HG02943 (cell line): Measurements from ENCODE around the gene ELMO1.

ENCODE experiments used
- ATAC-seq: cut with Tn5 transposase; IDR thresholded peaks from one replicate; pipeline ENCODE4 v1.9.1; 2021; ENCODE audit warnings: mild to moderate bottlenecking, low read depth, moderate library complexity; ENCODE audit not compliant: unreplicated experiment

The ELMO1 gene

GRCh38 chr7:36916116-36916515, 532.5 kb downstream of the ELMO1 start:
- ATAC-seq: no peak

- ATAC-seq: no peak
Measured at GRCh38 chr7:36911788-36912187, 536.9 kb downstream of the ELMO1 start.

- no peak for ATAC-seq
Measured at GRCh38 chr7:36910859-36911258, 537.8 kb downstream of the ELMO1 start.

- no peak for ATAC-seq
Measured at GRCh38 chr7:36910401-36910800, 538.3 kb downstream of the ELMO1 start.

GRCh38 chr7:36906956-36907635, 541.6 kb downstream of the ELMO1 start:
- no peak for ATAC-seq

DNA sequence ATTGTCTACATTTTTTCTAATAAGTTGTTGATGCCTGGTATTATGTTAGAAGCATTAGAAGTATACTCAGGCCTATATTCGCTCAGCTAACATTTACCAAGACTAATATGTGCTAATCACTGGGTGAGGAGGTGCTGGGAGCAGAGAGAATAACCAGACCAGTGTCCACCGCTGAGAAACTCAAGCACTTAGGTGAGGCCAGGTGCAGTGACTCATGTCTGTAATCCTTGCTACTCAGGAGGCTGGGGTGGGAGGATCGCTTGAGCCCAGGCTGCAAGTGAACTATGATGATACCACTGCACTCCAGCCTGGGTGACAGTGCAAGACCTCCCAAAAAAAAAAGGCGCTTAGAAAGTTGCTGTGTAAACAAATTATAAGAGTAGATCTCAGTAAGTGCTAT, 542.2 kb downstream of the ELMO1 start:
- no peak for ATAC-seq

DNA sequence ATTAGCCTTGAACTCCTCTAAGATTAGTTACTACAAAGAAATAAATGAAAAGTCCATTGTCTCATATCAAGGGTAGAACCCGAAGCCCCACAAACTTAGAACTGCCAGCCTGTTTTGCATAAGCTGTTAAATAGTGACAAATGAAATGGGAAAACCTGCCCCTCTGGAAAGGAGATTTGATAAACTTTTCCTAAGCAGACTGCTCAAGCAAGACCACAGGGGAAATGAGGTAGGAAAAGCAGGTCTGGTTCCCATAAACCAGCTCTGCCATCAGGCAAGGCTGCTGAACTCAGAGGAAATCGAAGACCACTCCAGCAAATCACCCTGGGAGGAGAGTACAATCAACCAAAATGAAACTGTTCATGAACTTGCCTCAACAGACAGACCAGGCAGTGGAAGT, 542.8 kb downstream of the ELMO1 start:
- ATAC-seq: no peak

GRCh38 chr7:36904802-36905201, 543.9 kb downstream of the ELMO1 start:
- no peak for ATAC-seq

- no peak for ATAC-seq
Measured at GRCh38 chr7:36904101-36904500, 544.6 kb downstream of the ELMO1 start.

- no peak for ATAC-seq
Measured at GRCh38 chr7:36900988-36901710, 547.5 kb downstream of the ELMO1 start.

DNA sequence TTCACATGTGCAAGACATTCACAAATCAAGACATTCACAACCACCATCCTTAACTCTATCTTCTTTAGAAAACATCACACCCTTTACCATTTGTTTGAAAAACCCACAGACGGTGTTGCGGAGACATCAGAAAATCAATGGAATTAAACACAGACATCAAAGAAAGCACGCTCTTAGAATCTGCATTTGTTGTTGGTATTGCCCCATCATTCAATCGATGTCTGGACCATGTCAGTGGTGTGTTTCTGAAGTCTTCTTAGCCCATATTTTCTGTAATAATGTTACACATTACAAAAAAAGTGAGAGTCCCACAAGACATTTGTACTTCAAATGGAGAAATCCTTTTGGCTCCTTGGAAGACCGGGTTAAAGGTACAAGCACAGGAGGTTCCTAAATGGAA, 550.5 kb downstream of the ELMO1 start:
- ATAC-seq: no peak

GRCh38 chr7:36896956-36897590, 551.6 kb downstream of the ELMO1 start:
- no peak for ATAC-seq

DNA sequence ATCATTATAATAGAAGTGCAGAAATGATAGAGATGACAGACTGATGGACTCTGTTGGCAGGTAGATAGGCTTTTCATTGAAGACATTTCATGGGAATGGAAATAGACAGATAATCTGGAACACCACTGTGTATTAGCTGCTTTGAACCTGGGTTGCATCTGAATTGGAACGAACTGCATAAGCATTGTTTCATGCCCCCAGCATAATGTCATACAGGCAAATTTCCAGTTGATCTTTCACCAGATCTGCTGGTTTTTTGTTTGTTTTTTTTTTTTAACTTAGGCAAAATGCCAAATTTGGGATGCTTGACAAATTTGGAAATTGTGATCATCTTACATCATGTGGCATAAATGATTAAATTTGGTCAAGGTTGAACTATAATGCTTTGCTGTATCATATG, 552.2 kb downstream of the ELMO1 start:
- no peak for ATAC-seq

DNA sequence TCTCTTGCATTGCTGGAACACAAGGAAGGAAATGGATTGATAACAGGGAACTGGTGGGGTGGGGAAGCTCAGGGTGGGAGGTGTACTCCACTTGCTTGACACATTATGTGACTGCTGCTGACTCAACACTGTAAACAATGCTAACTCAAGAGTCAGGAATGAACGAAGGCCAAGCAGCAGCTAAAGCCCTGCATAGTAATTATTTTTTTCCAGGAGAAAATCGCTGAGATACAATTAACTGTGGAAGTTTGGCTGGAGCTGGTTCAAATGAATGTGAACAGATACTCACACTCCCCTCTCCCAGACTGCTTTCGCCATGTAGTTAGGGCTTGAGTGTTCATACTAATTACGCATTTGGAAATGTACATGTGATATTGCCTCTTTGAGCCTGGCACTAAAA, 553.5 kb downstream of the ELMO1 start:
- no peak for ATAC-seq

- no peak for ATAC-seq
Measured at GRCh38 chr7:36894190-36894589, 554.5 kb downstream of the ELMO1 start.

- ATAC-seq: no peak
Measured at GRCh38 chr7:36889182-36889581, 559.5 kb downstream of the ELMO1 start.

DNA sequence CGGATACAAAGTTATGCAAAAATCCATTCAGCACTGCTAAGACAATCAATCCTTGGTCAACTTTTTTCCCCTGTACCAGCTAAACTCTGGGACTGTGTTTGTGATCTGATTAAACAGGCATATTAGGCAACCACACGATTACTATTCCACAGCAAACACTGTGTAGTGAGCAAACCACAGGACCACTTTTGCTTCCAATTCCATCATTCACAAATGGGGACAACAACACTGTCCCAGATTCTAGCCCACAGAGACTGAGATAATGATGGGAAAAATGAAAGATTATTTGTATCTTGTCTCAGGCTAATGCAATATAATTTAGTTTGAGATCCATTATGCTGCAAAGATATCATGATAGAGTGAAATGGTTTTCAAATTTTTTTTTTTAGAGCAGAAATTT, 560.7 kb downstream of the ELMO1 start:
- no peak for ATAC-seq

GRCh38 chr7:36887233-36887632, 561.4 kb downstream of the ELMO1 start:
- ATAC-seq: no peak

- no peak for ATAC-seq
Measured at GRCh38 chr7:36884910-36885309, 563.8 kb downstream of the ELMO1 start.

GRCh38 chr7:36884351-36884750, 564.3 kb downstream of the ELMO1 start:
- ATAC-seq: no peak

- ATAC-seq: no peak
Measured at GRCh38 chr7:36881233-36881874, 567.3 kb downstream of the ELMO1 start.
